Mucosa of gallbladder (tissue), 1 donor: Measurements from ENCODE around the gene FOXQ1. TPM values are rescaled to one million over a fixed set of nuclear protein-coding genes. Genes with fewer than 3 reads are reported as not detected.

Experiments used
- DNase-seq: peaks from one replicate; pipeline ENCODE4 v3.0.0-alpha.2; 2020; ENCODE audit warnings: low spot score
- total RNA-seq: library from RNA; stranded (reverse); gene quantifications from one replicate; pipeline ENCODE4 v1.2.1, GENCODE V29; 2021
- donor health status: DM: no; HTN: no; CAD: no.

Gene FOXQ1
- 11.5 TPM for total RNA-seq

- peak; percentile 86 for DNase-seq
Observed at GRCh38 chr6:1311400-1312202, at the start of gene FOXQ1. Gene FOXQ1 (plus strand): TSS chr6:1312098. CDS start chr6:1312705, 607 bp downstream.

DNA sequence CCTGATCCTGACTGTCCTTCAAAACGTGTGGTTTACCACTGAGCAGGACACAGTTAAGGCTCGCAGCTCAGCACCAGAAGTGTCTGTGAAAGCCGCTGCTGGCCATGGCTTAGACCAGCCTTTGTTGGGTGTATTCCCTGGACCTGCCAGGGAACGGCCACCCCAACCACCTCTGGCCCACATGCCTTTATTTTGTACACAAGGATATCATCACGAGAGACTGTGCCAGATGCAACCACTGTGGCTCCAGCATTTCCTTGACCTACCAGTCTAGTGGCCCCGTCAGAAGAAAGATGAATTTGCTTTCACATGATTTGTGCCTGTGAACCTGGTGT lies 49.2 kb upstream of the FOXQ1 start:
- no peak for DNase-seq

GRCh38 chr6:1263039-1263849 lies 48.7 kb upstream of the FOXQ1 start:
- no peak for DNase-seq

DNA sequence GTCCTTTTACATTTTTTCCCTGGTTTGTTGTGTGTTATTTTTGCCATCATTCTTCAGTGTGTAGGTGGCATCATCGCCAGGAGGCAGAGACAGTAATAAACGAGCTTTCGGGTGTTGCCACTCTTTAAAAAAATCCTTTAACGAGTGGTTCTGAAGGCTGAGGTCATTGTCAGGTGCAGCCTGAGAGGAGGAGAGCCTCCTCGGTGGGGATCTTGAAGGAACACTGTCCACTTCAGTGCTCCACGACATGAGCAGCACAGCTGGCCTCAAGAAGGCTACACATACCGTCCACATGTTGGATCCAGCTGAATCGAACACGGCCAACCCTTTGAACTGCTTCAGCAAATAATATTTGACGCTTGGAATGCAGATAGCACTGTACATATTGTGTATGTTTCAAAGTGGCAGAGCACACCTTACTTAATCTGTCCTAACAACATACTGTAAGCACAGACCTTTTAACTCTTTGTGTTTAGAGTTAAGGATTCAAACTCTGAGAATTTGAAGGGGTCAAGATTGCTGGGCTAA lies 48.0 kb upstream of the FOXQ1 start:
- DNase-seq, result no peak

DNA sequence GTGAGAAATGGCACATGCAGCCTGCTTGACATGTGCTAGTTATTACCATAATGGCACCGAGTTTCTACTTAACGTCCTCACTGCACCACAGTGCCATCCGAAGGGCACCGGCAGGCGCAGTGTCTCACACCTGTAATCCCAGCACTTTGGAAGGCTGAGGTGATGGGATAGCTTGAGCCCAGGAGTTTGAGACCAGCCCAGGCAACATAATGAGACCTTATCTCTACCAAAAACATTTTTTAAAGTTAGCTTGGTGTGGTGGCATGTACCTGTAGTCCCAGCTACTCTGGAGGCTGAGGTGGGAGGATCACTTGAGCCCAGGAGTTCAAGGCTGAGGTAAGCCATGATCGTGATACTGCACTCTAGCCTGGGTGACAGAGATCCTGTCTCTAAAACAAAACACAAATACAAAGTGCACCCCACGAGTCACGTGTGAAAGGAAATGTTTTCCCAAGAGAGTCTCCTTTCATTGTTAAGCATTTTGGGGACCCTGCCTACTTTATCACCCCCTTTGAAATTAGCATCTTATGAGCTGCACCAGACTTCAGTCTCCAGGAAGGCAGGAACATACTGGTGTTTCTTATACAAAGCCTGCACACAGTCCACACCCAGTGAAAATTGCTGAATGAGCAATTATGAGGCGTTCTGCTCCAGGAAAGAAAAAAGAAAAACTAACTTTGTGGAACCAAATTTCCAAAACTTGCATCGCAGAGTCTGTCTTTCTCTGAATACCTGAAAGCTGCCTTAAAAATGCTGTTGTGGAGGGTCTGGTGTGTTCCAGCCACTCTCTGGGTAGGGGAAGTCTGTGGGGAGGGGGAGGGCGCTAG lies 47.1 kb upstream of the FOXQ1 start:
- DNase-seq, result no peak

DNA sequence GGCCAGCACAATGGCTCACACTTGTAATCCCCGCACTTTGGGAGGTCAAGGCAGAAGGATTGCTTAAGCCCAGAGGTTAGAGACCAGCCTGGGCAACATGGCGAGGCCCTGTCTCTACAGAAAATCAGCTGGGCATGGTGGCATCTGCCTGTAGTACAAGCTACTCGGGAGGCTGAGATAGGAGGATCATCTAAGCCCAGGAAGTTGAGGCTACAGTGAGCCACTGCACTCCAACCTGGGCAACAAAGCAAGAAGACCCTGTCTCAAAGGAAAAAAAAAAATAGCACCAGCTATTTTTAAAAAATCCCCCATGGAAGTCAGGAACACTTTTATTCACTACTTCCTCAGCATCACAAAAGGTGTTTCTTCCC lies 45.2 kb upstream of the FOXQ1 start:
- DNase-seq, result no peak

DNA sequence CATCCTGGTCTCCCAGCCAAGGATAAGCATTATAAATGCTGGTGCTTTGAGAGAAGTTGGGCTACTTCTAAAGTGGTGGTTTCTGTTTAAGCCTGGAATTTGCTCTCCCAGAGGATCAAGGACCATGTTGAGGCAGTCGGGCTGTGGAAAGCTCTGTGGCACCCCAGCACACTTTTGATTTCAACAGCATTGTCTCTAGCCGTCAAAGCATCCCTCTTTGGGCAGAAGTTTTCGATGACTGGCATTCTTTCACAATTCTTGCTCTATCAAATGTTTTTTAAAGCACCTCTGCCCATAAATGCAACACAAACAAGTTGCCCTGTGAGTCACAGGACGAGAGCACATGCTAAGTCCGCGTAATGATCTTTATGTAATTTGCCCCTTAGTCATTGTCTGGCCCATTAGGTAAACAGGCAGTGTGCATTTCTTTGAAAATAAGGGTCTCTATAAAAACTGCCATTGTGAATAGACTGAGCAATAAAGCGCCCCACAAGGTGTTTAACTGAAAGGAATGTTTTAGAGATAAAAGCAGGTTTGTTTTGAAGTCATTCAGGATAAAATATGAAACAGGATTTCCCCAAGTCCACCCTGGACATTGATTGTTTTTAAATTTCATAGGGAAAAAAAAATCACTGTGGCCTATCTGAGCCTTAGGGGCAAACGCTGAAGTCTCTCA lies 44.7 kb upstream of the FOXQ1 start:
- no peak for DNase-seq

- peak; percentile 82 for DNase-seq
Observed at GRCh38 chr6:1267790-1268762, 43.8 kb upstream of the FOXQ1 start.

GRCh38 chr6:1271071-1271763 lies 40.7 kb upstream of the FOXQ1 start:
- DNase-seq, result no peak

DNA sequence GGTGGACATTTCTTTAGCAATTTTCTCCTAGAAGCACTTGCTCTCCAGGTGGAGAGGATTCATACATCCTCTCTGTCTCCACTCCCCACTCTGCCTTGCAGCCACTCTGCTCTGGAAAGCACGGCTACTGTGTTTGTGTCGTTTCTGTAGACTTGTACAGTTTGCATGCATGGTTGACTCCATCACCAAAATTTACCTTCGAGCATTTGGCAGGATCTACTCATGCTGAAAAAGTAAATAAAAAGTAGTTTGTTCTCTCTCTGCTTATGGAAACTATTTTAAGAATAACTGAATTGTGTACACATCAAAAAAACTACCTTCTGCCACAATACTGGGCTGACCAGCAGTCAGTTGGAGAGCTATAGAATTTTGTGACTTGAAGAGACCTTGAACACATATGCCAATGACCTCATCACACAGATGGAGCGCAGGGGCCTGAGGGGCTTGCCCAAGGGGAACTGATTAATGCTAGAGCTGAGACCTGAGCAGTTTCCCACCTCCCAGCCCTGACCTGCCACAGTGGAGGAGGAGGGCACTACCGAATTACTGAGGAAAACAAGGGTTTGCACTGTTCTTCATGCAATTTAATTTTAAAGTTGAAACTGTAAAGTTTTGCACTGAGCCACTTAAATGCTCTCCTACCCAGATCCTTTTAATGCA lies 33.7 kb upstream of the FOXQ1 start:
- no peak for DNase-seq

- no peak for DNase-seq
Observed at GRCh38 chr6:1279065-1279464, 32.8 kb upstream of the FOXQ1 start.

GRCh38 chr6:1280666-1281300 lies 31.1 kb upstream of the FOXQ1 start:
- no peak for DNase-seq

- DNase-seq, result no peak
Observed at GRCh38 chr6:1281746-1282145, 30.2 kb upstream of the FOXQ1 start.

DNA sequence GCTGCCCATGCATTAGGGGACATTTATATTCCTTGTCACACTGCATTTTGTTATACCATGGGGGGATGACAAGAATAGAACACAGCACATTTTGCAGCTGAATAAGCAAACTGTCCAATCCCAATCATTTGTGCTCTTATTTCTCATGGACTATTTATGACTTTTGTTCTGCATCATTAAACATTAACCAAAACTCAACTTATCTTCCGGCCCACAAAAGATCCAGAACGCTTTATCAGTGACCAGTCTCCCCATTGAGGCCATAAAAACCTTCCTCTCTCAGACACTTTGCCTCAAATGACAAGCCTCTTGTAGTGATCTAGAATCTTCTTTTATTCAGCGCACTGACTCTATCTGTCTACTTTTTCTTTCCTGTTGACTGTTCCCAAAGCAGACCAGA lies 28.4 kb upstream of the FOXQ1 start:
- DNase-seq, result no peak

DNA sequence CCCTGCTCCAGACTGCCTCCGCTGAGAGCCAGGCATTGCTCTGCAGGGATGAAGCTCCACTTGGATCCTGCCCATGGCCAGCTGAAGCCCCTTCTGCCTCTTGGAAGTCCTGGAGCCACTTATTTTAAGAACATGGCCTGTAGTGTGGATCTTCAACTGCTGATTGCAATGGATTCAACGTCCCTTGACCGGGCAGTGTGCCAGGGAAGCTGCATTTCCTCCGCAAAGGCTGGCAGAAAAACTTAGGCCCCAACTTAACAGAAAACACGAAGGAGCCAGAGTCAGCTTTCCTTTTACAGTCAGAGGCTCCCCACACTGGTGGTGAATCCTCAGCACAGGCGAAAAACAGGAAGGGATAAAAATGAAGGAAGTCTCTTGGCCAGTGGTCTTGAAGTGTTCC lies 26.3 kb upstream of the FOXQ1 start:
- DNase-seq, result peak; percentile 19

GRCh38 chr6:1285956-1286355 lies 25.9 kb upstream of the FOXQ1 start:
- no peak for DNase-seq

GRCh38 chr6:1287103-1287591 lies 24.8 kb upstream of the FOXQ1 start:
- DNase-seq, result peak; percentile 76

GRCh38 chr6:1290086-1290485 lies 21.8 kb upstream of the FOXQ1 start:
- no peak for DNase-seq

GRCh38 chr6:1290805-1291204 lies 21.1 kb upstream of the FOXQ1 start:
- DNase-seq, result no peak
